Germinal center (tissue), 1 donor: Measurements from ENCODE around the gene DCAF6.

Experiments used
- DNase-seq: peaks from one replicate; pipeline ENCODE4 v3.0.0; 2012; ENCODE audit warnings: mixed read lengths, low spot score

The DCAF6 gene

DNA sequence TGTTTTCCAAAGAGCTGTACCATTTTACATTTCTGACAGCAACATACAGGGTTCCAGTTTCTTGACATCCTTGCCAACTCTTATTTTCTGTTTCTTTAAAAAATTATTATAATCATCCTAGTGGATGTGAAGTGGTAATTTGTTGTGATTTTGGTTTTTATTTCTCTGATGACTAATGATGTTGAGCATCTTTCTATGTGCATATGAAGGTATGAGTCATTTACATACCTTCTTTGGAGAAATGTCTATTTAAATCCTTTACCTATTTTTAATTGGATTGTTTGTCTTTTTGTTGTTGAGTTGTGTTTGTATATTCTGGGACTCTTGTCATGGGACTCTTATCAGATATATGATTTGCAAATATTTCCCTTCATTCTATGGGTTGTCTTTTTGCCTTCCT lies 21.2 kb downstream of the DCAF6 start:
- DNase-seq, result no peak

DNA sequence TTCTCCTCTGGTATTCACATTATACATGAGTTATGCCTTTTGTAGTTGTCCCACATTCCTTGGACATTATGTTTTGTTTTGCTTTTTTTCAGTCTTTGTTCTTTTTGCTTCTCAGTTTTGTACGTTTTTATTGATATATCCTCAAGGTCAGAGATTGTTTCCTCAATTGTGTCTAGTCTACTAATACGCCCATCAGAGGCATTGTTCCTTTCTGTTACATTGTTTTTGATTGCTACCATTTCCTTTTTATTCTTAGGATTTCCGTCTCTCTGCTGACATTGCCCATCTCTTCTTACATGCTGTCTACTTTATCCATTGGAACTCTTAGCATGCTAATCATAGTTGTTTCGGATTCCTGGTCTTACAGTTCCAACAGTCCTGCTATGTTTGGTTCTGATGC lies 28.2 kb downstream of the DCAF6 start:
- no peak for DNase-seq

DNA sequence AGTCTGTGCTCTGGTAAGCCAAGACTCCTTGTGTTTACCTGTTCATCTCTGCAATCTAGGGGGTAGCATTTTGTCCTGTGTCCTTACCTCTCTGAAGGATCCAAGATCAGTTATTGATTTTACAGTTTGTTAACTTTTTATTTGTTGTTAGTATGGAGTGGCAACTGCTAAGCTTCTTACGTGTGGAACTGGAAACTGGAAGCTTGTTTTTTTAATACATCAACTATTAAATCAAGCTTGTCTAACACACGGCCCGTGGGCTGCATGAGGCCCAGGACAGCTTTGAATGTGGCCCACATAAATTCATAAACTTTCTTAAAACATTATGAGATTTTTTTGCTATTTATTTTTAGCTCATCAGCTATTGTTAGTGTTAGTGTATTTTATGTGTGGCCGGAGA lies 29.6 kb downstream of the DCAF6 start:
- DNase-seq, result no peak

DNA sequence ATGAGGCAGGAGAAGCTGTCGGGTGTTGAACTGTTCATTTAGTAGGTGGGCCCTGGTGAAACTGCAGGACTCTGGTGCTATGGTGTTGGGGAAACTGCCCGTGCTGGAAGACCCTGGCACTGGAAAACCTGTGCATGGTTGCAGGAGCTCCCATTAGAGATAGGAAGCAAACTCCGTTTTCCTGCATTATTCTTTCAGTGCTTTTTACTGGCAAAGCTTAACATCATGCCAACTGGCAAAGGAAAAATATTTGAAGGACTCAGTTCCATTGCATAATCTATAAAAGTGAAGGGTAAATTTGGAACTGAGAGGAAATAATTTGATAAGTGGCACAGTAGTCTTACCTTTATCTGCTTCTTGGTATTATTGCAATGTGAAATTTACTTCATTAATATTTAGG lies 32.1 kb downstream of the DCAF6 start:
- no peak for DNase-seq

DNA sequence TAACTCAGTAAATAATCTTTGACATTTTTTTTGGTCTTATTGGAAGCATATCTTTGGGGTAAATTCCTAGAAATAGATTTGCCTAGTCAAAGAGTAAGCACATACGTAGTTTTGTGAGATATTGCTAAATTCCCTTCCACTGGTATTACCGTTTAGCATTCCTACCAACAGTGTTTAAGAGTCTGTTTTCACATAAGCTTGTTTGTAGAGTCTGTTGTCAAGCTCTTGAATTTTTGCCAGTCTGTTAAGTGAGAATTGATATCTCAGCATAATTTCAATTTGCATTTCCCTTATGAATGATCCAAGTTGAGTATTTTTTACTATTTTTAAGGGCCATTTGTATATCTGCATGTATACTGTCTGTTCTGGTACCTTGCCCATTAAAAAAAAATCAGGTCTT lies 37.3 kb downstream of the DCAF6 start:
- DNase-seq, result no peak

DNA sequence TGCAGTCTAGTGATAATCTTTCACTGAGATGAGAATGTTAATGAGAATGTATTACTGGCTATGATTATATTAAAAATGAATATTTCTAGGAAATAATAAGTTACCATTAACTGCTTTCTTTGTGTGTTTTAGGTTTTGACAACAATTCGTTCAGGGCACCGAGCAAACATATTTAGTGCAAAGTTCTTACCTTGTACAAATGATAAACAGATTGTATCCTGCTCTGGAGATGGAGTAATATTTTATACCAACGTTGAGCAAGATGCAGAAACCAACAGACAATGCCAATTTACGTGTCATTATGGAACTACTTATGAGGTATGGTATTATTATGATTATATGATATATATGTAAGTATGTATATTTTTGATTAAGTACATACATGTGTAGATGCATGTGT lies 38.2 kb downstream of the DCAF6 start:
- no peak for DNase-seq

DNA sequence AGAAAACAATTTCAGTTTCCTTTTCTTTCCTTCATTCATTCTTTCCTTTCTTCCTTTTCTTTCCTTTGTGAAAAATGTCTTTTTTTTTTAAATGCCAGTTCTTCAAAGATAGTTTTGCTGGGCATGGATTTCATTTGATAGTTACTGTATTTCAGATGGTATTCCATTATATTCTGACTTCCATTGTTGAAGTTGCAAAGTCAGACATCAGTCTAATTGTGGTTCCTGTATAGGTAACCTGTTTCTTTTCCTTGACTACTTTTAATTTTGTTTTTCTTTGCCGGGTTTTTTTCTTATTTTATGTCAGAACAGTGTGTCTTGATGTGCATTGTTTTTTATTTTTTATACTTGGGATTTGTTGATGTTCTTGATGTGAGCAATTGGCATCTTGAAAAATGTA lies 40.8 kb downstream of the DCAF6 start:
- no peak for DNase-seq

DNA sequence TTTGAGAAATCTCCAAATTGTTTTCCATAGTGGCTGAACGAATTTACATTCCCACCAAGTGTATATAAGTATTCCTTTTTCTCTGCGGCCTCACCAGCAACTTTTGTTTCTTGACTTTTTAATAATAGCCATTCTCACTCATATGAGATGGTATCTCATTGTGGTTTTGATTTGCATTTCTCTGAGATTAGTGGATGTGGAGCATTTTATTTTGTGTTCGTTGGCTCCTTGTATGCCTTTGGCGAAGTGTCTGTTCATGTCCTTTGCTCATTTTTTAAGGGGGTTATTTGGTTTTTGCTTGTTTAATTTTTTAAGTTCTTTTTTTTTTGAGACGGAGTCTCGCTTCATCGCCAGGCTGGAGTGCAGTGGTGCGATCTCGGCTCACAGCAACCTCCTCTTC lies 45.5 kb downstream of the DCAF6 start:
- no peak for DNase-seq

DNA sequence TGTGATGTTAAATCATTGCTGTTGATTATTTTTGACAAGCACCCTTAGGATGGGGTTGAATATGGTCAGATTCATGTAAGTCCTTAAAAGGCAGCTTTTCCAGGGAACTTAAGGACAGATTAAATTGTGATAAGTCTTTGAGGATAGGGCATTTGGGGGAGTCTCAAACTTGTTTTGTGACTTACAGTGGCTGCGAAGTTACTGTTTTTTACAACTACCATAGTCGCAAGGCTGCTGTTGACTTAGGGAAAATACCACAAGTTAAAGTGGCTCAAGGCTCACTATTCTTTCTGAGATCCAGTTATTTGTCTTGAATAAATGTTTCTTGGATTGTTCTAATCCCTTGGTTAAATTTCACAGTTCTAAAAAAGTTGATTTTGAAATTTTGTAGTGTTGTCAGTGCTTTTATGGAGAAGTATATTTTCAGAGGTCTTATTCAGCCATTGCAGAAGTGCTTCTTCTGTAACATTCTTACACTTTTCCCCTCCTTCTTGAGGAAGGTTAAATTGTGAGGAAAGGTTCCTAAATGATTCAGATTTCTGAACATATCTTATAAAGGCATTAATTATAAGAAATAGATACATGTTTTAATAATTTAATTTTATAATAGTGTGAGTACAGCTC lies 47.4 kb downstream of the DCAF6 start:
- DNase-seq, result no peak

DNA sequence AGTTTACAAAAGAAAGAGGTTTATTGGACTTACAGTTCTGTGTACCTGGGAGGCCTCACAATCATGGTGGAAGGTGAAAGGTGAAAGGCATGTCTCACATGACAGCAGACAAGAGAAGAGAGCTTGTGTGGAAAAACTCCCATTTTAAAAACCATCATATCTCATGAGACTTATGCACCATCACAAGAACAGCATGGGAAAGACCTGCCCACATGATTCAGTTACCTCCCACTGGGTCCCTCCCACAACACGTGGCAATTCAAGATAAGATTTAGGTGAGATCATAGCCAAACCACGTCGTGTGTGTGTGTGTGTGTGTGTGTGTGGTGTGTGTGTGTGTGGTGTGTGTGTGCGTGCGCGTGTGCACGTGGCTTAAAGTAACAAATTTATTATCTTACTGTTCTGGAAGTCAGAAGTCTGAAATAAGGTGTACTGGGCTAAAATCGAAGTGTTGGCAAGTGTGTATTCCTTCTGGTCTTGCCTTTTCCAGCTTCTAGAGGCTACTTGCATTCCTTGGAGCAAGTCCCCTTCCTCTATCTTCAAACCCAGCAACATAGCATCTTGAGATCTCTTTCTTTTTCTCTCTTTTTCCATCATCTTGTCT lies 48.5 kb downstream of the DCAF6 start:
- DNase-seq, result no peak

DNA sequence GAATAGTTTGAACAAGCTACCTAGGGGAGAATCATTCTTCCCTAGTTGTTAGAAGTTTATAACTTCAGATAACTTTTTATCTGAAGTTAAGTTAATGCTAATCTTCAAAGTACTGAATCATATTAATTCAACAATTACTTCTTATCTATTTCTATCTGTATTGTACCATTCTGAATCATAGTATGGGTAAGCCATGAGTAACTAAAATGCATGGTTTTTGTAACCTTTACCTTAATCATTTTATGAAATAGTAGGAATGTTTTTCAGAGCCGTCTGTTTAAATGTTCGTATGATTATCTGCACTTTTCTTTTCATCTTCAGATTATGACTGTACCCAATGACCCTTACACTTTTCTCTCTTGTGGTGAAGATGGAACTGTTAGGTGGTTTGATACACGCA lies 50.7 kb downstream of the DCAF6 start:
- no peak for DNase-seq

DNA sequence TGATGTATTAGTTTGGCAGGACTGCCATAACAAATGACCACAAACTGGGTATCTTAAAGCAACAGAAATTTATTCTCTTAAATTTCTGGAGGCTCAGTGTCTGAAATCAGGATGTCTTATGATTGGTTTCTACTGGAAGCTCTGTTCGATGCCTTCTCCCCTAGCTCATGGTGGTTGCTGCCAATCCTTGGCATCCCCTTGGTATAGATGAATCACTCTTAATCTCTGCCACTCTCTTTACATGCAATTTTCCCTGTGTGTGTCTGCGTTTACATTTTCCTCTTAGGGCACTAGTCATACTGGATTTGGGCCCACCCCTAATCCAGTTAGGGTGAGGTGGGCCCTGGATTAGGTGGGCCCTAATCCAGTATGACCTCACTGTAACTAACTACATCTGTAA lies 55.1 kb downstream of the DCAF6 start:
- no peak for DNase-seq

DNA sequence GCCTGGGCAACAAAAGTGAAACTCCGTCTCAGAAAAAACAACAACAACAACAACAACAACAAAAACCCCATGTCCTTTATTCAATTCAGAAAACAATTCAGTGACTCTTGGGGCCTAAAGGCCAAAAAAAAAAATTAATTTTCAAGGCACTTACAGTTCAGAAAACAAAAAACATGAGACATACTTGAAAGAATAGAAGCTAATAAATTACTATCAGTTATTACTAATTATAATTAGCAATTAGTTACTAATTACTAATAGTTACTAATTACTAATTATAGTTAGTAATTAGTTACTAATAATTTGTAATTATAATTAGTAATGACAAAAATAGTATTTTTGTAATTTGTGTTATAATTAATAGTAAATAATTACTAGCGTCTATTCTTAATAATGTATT lies 57.2 kb downstream of the DCAF6 start:
- no peak for DNase-seq

DNA sequence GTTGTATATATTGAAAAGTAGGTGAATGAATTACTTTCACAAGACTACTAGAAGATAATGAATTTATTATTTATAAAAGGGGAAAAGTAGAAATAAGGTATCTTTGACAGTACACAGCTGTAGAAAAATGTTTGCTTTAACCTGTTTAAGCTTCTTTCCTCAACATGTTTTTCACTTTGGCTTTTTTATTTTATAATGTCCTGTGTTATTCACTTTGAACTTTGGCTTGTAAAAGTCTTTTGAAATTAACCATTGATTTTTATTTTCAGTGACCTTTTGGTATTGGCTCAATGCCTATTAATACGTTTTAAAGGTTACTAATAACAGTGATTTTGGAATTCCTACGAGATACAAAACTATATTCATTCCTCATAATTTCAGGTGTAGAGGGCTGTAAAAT lies 58.1 kb downstream of the DCAF6 start:
- no peak for DNase-seq

DNA sequence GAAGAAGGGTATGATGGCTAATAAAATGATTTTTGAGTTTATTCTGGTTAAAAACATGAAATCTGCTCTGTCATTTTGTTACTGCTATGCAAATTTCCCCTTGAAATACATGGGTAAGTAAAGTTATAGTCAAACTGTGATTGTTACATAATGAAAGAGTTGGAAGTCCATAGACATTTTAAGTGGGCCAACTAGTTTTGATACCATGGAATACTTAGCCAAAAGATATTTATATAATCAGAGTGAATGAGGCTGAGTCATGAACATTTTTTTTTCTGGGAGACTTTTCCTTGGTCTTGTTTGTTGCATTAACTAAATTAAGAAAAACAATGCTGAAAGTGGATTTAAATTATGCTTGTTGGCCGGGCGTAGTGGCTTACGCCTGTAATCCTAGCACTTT lies 58.6 kb downstream of the DCAF6 start:
- no peak for DNase-seq

DNA sequence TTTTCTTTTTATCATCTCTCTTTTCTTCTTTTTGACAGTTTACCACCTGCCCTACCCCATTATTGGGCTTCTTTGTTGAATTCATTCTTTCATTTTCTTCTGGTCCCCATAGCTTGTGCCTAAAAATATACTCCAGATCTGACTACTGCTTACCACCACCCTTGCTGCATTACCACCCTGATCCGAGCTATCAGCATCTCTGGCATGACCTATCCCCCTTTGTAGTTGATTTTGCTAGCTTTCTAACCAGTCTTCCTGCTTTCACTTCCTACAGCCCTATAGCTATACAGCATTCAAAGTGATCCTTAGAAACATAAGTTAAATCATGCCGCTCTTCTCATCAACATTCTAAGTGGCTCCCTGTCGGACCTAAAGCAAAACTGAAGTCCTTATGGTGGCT lies 59.8 kb downstream of the DCAF6 start:
- DNase-seq, result no peak

DNA sequence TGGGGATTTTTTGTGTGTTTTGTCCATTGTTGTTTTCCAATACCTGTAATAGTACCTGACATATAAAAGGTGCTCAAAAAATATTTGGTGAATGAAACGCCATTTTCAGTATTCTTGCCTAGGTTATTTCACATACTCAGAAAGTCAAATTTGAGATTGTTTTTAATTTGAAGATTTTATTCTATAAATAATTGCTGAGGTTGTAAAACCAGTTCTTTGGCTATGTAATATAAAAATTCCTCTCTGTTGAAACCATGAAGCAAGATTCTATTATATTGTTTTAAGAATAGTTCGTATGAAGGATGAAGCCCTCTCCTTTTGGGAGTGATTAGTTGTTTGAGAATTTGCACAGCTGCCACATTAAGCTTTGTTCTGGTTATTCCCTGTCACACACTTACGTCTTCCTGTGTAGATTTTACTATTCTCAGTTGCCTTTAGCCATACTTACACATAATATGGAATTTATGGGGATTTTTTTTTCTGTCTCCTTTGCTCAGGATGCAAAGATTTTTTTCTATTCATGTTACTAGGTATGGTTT lies 60.6 kb downstream of the DCAF6 start:
- no peak for DNase-seq

DNA sequence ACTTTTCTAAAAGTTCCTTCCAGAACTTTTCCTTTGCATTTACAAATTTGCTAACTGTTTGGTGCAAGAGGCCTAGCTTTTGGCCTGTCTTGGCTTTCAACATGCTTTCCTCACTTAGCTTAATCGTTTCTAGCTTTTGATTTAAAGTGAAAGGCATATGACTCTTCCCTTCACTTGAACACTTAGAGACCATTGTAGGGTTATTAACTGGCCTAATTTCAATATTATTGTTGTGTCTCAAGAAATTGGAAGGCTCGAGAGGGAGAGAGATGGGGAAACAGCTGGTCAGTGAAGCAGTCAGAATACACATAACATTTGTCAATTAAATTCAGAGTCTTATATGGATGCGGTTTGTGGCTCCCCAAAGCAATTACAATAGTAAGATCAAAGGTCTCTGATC lies 63.4 kb downstream of the DCAF6 start:
- DNase-seq, result no peak

DNA sequence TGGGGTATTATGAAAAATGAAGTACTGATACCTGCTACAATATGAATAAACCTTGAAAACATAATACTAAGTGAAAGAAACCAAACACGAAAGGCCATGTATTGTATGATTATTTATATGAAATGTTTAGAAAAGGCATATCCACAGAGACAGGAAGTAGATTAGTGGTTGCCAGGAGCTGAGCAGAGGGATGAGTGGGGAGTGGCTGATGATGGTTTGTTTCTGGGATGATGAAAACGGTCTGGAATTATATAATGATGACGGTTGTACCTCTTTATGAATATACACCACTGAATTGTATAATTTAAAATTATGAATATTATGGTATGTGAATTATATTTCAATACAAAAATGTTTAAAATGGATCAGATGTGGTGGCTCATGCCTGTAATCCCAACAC lies 64.2 kb downstream of the DCAF6 start:
- DNase-seq, result no peak

DNA sequence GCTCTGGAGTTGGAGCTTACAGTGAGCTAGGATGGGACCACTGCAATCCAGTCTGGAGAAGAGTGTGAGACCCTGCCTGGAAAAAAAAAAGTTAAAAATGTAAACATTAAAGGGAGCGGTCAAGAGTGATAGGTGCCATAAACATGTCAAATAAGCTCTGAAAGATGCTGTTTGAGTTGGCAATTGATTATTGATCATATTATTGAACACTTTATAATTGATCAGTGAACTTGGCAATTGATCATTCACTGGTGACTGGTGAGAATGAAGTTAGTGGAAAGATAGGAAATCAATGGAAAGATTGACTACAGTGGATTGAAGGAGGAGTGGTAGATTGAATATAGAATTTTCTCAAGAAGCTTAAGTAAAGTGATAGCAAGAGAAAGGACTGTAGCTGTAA lies 64.7 kb downstream of the DCAF6 start:
- DNase-seq, result no peak

DNA sequence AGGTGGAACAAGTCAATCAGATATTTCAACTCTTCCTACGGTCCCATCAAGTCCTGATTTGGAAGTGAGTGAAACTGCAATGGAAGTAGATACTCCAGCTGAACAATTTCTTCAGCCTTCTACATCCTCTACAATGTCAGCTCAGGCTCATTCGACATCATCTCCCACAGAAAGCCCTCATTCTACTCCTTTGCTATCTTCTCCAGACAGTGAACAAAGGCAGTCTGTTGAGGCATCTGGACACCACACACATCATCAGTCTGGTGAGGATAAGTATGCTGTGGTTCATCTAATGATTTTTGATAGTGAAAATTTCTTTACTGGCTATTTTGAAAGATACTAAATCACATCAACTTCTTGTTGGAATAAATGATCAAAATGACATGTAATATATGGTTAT lies 68.0 kb downstream of the DCAF6 start:
- DNase-seq, result no peak

DNA sequence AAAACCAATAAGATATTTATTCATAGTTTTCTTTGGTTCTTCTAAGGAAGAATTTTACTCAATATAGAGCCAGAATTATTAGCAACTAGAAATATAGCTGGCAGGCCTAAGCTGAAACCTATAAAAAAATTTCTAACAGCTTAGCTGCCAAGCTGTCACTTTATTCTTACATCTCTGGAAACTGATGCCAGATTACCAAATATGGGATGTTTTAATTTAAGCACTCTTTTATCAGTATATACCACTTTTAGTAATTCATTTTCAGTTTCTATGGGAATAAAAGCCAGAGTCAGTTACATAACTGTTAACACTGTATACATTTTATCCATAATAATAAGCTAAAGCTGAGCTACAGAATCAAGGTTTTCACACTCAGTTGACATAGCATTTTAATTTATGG lies 69.0 kb downstream of the DCAF6 start:
- no peak for DNase-seq

DNA sequence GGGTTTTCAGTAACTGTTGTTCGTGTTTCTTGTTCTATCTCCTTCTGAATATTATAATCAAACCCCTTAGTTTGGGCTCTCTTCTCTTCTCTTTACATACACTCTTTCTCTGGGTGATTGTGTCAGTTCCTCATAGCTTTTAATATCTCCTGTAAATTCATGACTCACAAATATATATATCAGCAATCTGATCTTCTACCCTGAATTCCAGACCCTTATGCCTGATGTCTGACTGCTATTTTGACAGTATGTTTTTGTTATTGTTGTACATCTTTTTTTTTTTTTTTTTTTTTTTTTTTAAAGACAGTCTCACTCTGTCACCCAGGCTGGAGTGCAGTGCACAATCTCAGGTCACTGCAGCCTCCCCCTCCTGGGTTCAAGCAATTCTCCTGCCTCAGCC lies 71.2 kb downstream of the DCAF6 start:
- no peak for DNase-seq

DNA sequence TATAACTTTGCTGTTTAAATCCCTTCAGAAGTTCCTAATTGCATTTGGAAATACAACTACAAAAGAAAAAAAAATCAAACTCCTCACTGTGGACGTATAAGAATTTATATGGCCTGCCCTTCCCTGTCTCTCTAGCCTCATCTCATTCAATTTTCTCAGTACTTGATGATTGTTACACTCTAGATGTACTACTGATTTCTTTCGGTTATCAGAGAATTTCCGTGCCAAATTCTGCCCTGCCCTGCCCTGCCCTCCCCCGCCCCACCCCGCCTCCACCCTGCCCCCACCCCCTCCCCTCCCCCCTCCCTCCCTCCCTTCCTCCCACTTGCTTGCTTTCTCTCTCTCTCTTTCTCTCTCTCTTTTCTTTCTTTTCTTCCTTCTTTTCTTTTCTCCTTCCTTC lies 72.1 kb downstream of the DCAF6 start:
- no peak for DNase-seq
